ENCODE measurements around the gene NOS1AP.
A peak's percentile ranks its signal among the peaks of the same experiment; 100 is the strongest.

The NOS1AP gene

GRCh38 chr1:162250004-162250730, 180.7 kb downstream of the NOS1AP start:
- Histone ChIP-seq H3K4me3 (ENCODE audit: low read length) (peak overlapping the region; percentile 56; the same call in 1 of the 2 replicates), H3K4me1 (ENCODE audit: insufficient read depth, low read length) (peaks cover 36% of the 10 kb centered on the region), H3K27ac (ENCODE audit: low read length) (peak overlapping the region; percentile 88), H3K9ac (ENCODE audit: low read depth, low read length) (peak overlapping the region; percentile 43; the same call in 1 of the 2 replicates), H3K27me3 (ENCODE audit: insufficient read depth, low read length) (no peaks in the 10 kb centered on the region), H3K9me3 (ENCODE audit: insufficient read depth, low read depth, low read length) (no peaks in the 10 kb centered on the region), H3K36me3 (ENCODE audit: insufficient read depth, low read depth, low read length) (no peaks in the 10 kb centered on the region)

- H3K9me3 ChIP-seq (ENCODE audit: insufficient read depth, low read depth, low read length): no peaks in the 10 kb centered on the region
- H3K27ac ChIP-seq (ENCODE audit: low read length): peak overlapping the region; percentile 88
Observed at GRCh38 chr1:162251102-162251501, 181.6 kb downstream of the NOS1AP start.

GRCh38 chr1:162252214-162252613, 182.7 kb downstream of the NOS1AP start:
- Histone ChIP-seq H3K27ac (ENCODE audit: low read length) (no peak overlapping the region), H3K36me3 (ENCODE audit: insufficient read depth, low read depth, low read length) (no peaks in the 10 kb centered on the region), H3K9me3 (ENCODE audit: insufficient read depth, low read depth, low read length) (no peaks in the 10 kb centered on the region), H3K4me1 (ENCODE audit: insufficient read depth, low read length) (peaks cover 38% of the 10 kb centered on the region), H3K4me3 (ENCODE audit: low read length) (no peak overlapping the region), H3K9ac (ENCODE audit: low read depth, low read length) (no peak overlapping the region), H3K27me3 (ENCODE audit: insufficient read depth, low read length) (no peaks in the 10 kb centered on the region)

More at GRCh38 chr1:162251102-162251501, 181.6 kb downstream of the NOS1AP start:
- H3K4me1 ChIP-seq (ENCODE audit: insufficient read depth, low read length): peaks cover 38% of the 10 kb centered on the region
- no peaks in the 10 kb centered on the region for H3K36me3 ChIP-seq (ENCODE audit: insufficient read depth, low read depth, low read length)
- no peaks in the 10 kb centered on the region for H3K27me3 ChIP-seq (ENCODE audit: insufficient read depth, low read length)
- H3K4me3 ChIP-seq (ENCODE audit: low read length): peak overlapping the region; percentile 4; the same call in 1 of the 2 replicates
- H3K9ac ChIP-seq (ENCODE audit: low read depth, low read length): peak overlapping the region; percentile 43; the same call in 1 of the 2 replicates

- H3K9me3 ChIP-seq (ENCODE audit: insufficient read depth, low read depth, low read length): no peaks in the 10 kb centered on the region
- H3K4me1 ChIP-seq (ENCODE audit: insufficient read depth, low read length): peaks cover 34% of the 10 kb centered on the region
- no peak overlapping the region for H3K27ac ChIP-seq (ENCODE audit: low read length)
- H3K27me3 ChIP-seq (ENCODE audit: insufficient read depth, low read length): no peaks in the 10 kb centered on the region
- H3K9ac ChIP-seq (ENCODE audit: low read depth, low read length): no peak overlapping the region
- H3K4me3 ChIP-seq (ENCODE audit: low read length): no peak overlapping the region
- H3K36me3 ChIP-seq (ENCODE audit: insufficient read depth, low read depth, low read length): no peaks in the 10 kb centered on the region
Observed at GRCh38 chr1:162253790-162254189, 184.3 kb downstream of the NOS1AP start.

GRCh38 chr1:162256287-162256686, 186.8 kb downstream of the NOS1AP start:
- H3K27ac ChIP-seq (ENCODE audit: low read length): no peak overlapping the region
- no peak overlapping the region for H3K9ac ChIP-seq (ENCODE audit: low read depth, low read length)
- no peaks in the 10 kb centered on the region for H3K36me3 ChIP-seq (ENCODE audit: insufficient read depth, low read depth, low read length)
- H3K9me3 ChIP-seq (ENCODE audit: insufficient read depth, low read depth, low read length): no peaks in the 10 kb centered on the region
- no peaks in the 10 kb centered on the region for H3K27me3 ChIP-seq (ENCODE audit: insufficient read depth, low read length)
- H3K4me3 ChIP-seq (ENCODE audit: low read length): no peak overlapping the region
- H3K4me1 ChIP-seq (ENCODE audit: insufficient read depth, low read length): peaks cover 14% of the 10 kb centered on the region; the same call in 1 of the 2 replicates

GRCh38 chr1:162258394-162258793, 188.9 kb downstream of the NOS1AP start:
- Histone ChIP-seq H3K27ac (ENCODE audit: low read length) (no peak overlapping the region), H3K27me3 (ENCODE audit: insufficient read depth, low read length) (no peaks in the 10 kb centered on the region), H3K9me3 (ENCODE audit: insufficient read depth, low read depth, low read length) (no peaks in the 10 kb centered on the region), H3K36me3 (ENCODE audit: insufficient read depth, low read depth, low read length) (no peaks in the 10 kb centered on the region), H3K4me1 (ENCODE audit: insufficient read depth, low read length) (peaks cover 9% of the 10 kb centered on the region; the same call in 1 of the 2 replicates), H3K9ac (ENCODE audit: low read depth, low read length) (no peak overlapping the region), H3K4me3 (ENCODE audit: low read length) (no peak overlapping the region)

GRCh38 chr1:162259894-162260455, 190.5 kb downstream of the NOS1AP start:
- no peaks in the 10 kb centered on the region for H3K27me3 ChIP-seq (ENCODE audit: insufficient read depth, low read length)
- no peaks in the 10 kb centered on the region for H3K9me3 ChIP-seq (ENCODE audit: insufficient read depth, low read depth, low read length)
- H3K9ac ChIP-seq (ENCODE audit: low read depth, low read length): no peak overlapping the region
- H3K4me1 ChIP-seq (ENCODE audit: insufficient read depth, low read length): peaks cover 4% of the 10 kb centered on the region; the same call in 1 of the 2 replicates
- H3K27ac ChIP-seq (ENCODE audit: low read length): no peak overlapping the region
- H3K36me3 ChIP-seq (ENCODE audit: insufficient read depth, low read depth, low read length): no peaks in the 10 kb centered on the region
- no peak overlapping the region for H3K4me3 ChIP-seq (ENCODE audit: low read length)

GRCh38 chr1:162264108-162264507, 194.6 kb downstream of the NOS1AP start:
- Histone ChIP-seq H3K9me3 (ENCODE audit: insufficient read depth, low read depth, low read length) (no peaks in the 10 kb centered on the region), H3K4me3 (ENCODE audit: low read length) (no peak overlapping the region), H3K9ac (ENCODE audit: low read depth, low read length) (no peak overlapping the region), H3K27me3 (ENCODE audit: insufficient read depth, low read length) (no peaks in the 10 kb centered on the region), H3K36me3 (ENCODE audit: insufficient read depth, low read depth, low read length) (no peaks in the 10 kb centered on the region), H3K4me1 (ENCODE audit: insufficient read depth, low read length) (no peaks in the 10 kb centered on the region), H3K27ac (ENCODE audit: low read length) (no peak overlapping the region)

GRCh38 chr1:162265983-162266382, 196.5 kb downstream of the NOS1AP start:
- Histone ChIP-seq H3K9ac (ENCODE audit: low read depth, low read length) (no peak overlapping the region), H3K27ac (ENCODE audit: low read length) (no peak overlapping the region)

GRCh38 chr1:162270016-162270770, 200.7 kb downstream of the NOS1AP start:
- H3K9me3 ChIP-seq (ENCODE audit: insufficient read depth, low read depth, low read length): no peaks in the 10 kb centered on the region
- H3K9ac ChIP-seq (ENCODE audit: low read depth, low read length): no peak overlapping the region
- no peak overlapping the region for H3K4me3 ChIP-seq (ENCODE audit: low read length)
- H3K27ac ChIP-seq (ENCODE audit: low read length): no peak overlapping the region
- no peaks in the 10 kb centered on the region for H3K27me3 ChIP-seq (ENCODE audit: insufficient read depth, low read length)
- H3K36me3 ChIP-seq (ENCODE audit: insufficient read depth, low read depth, low read length): no peaks in the 10 kb centered on the region
- H3K4me1 ChIP-seq (ENCODE audit: insufficient read depth, low read length): peaks cover 8% of the 10 kb centered on the region; the same call in 1 of the 2 replicates

More at GRCh38 chr1:162265983-162266382, 196.5 kb downstream of the NOS1AP start:
- H3K27me3 ChIP-seq (ENCODE audit: insufficient read depth, low read length): no peaks in the 10 kb centered on the region
- no peaks in the 10 kb centered on the region for H3K36me3 ChIP-seq (ENCODE audit: insufficient read depth, low read depth, low read length)
- H3K4me1 ChIP-seq (ENCODE audit: insufficient read depth, low read length): peaks cover 8% of the 10 kb centered on the region; the same call in 1 of the 2 replicates
- H3K9me3 ChIP-seq (ENCODE audit: insufficient read depth, low read depth, low read length): no peaks in the 10 kb centered on the region
- H3K4me3 ChIP-seq (ENCODE audit: low read length): no peak overlapping the region

- Histone ChIP-seq H3K27ac (ENCODE audit: low read length) (no peak overlapping the region), H3K9ac (ENCODE audit: low read depth, low read length) (no peak overlapping the region), H3K9me3 (ENCODE audit: insufficient read depth, low read depth, low read length) (no peaks in the 10 kb centered on the region), H3K27me3 (ENCODE audit: insufficient read depth, low read length) (no peaks in the 10 kb centered on the region), H3K4me1 (ENCODE audit: insufficient read depth, low read length) (peaks cover 8% of the 10 kb centered on the region; the same call in 1 of the 2 replicates), H3K36me3 (ENCODE audit: insufficient read depth, low read depth, low read length) (no peaks in the 10 kb centered on the region), H3K4me3 (ENCODE audit: low read length) (no peak overlapping the region)
Observed at GRCh38 chr1:162271972-162272371, 202.5 kb downstream of the NOS1AP start.

Measured in iPS-20b (cell line).